Femur (tissue), 1 donor: Measurements from ENCODE around the gene MAP3K5.
A peak's percentile ranks its signal among the peaks of the same experiment; 100 is the strongest.

ENCODE experiments used
- DNase-seq: peaks from one replicate; pipeline ENCODE4 v3.0.0-alpha.2; 2017

MAP3K5 gene

GRCh38 chr6:136742125-136742524 lies 50.2 kb downstream of the MAP3K5 start:
- no peak for DNase-seq

DNA sequence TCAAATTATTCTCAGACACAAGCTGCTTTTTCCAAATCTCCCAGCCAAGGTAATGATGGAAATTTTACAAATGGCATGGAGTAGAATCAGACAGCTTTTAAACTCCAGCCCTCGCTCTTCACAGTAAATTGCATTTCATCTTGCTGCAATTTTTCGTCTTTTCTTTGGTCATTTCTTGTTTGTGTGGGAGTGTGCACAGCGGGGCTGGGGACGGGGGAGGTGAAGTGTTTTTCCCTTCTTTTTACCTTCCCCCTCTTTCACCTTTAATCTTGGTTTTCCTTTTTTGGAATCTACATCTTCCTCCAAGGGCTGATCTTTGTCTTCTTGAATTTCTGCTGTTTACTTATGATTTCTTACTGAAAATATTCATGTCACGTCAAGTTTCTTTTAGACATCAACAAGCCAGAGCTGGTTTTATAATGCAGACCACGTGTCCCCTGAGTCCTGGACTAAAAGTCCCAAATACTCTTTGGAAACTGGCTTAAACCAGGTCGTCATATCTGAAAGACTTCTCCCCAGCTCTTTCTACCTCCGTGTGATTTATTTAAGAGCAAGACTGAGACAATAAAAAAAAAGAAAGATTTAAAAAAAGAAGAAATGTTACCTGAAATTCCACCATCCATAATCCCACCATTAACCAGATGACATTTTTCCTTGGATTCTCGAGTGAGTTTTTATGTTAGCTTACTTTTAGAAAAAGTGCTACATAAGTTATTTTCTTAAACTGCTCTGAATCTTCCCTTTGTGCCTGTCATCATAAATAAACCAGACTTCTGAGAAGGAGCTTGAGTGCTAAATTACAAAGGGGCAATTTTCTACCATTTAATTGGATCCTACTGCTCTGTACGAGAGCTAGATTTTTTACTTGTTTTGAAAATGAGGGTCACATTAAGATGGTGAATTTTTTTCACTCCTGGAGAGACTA lies 52.0 kb downstream of the MAP3K5 start:
- DNase-seq, result no peak

DNA sequence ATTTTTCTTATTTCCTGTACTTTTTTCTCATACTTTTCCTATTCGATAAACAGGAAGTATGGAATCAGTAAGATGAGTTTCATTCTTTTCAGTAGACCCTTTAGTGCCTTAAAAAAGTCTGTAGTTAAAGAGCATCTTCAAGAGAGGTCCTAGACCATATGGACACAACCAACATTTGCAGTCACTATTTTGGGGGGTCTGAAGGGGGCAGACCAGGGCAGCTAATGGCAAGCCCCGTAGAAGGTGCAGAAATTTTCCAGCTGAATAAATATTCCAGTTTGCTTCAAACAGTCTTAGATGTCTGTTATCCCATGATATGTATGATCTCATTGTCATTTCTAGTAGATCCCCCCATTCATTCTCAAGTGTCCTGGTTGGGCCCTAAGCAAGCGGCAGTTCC lies 52.8 kb downstream of the MAP3K5 start:
- DNase-seq, result no peak

GRCh38 chr6:136739071-136739470 lies 53.2 kb downstream of the MAP3K5 start:
- DNase-seq, result no peak

GRCh38 chr6:136738692-136739057 lies 53.6 kb downstream of the MAP3K5 start:
- DNase-seq, result no peak

- peak; percentile 32 for DNase-seq
Measured at GRCh38 chr6:136737871-136738691, 54.2 kb downstream of the MAP3K5 start.

GRCh38 chr6:136737374-136737844 lies 54.9 kb downstream of the MAP3K5 start:
- DNase-seq, result no peak

GRCh38 chr6:136736281-136736960 lies 55.9 kb downstream of the MAP3K5 start:
- no peak for DNase-seq

- DNase-seq, result no peak
Measured at GRCh38 chr6:136734977-136735376, 57.3 kb downstream of the MAP3K5 start.

DNA sequence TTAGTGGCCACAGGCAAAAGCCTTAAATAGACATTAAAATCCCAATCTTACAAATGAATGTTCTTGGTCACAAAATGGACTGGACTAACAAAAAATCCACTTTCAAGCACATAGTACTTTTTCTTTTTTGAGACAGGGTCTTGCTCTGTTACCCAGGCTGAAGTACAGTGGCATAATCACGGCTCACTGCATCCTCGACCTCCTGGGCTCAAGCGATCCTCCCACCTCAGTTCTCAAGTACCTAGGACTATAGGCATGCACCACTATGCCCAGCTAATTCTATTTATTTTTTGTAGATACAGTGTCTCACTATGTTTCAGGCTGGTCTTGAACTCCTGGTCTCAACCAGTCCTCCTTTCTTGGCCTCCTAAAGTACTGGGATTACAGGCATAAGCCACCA lies 59.4 kb downstream of the MAP3K5 start:
- DNase-seq, result no peak

GRCh38 chr6:136729832-136730231 lies 62.4 kb downstream of the MAP3K5 start:
- no peak for DNase-seq

- DNase-seq, result no peak
Measured at GRCh38 chr6:136728976-136729515, 63.2 kb downstream of the MAP3K5 start.

DNA sequence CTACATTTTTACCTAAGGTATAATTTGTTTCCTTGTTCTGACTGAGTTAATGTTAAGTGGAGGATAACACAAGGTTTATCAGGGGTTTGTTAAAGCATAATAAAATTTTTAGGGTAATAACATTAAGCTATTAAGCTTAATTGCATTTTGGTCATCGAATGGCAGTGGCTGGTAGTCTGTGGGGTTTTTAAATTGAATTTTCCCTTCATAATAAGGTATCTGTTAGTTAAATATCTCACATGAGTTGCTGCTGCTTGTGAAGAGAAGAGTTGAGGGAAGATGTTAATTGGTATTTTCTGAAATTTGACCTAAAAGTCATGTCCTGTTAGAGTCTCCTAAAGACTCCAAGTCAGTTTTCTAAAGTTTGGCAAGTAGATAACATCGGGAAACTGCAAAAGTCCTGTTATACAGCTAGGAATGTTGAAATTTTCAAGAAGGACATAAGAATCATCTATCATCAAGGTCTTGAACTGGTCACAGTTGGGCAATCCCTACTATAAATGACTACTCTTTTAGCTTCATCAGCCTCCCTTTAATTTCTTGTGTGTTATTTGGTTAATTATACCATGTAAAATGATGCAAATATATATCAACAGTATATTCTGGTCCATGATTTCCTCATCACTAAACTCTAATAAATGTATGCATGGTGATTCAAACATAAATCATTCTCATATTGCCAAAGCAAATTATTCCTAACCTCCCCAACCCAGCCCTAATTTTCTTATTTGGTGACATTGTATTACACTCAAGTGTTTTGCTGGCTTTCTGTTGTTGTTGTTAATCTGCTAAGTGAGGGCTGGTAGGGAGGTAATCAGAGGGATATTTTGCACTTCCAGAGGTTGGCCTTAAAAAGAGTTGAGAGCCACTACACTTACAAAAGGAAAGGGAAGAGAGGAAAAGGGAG lies 64.0 kb downstream of the MAP3K5 start:
- no peak for DNase-seq

GRCh38 chr6:136726837-136727557 lies 65.3 kb downstream of the MAP3K5 start:
- no peak for DNase-seq

DNA sequence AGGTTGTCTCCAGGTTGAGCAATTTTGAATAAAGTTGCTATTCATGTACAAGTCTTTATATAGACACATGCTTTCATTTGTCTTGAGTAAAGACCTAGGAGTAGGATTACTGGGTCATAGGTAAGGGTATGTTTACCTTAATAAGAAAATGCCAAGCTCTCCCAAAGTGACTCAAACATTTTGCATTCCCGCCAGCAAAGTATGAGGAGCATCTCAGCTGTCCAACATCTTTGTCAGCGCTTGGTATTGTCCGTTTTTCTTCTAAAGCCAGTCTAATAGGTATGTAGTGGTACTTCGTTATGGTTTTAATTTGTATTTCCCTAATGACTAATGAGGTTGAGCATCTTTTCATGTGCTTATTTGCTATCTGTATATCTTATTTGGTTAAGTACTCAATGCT lies 67.2 kb downstream of the MAP3K5 start:
- DNase-seq, result no peak

GRCh38 chr6:136723780-136724179 lies 68.5 kb downstream of the MAP3K5 start:
- DNase-seq, result no peak

DNA sequence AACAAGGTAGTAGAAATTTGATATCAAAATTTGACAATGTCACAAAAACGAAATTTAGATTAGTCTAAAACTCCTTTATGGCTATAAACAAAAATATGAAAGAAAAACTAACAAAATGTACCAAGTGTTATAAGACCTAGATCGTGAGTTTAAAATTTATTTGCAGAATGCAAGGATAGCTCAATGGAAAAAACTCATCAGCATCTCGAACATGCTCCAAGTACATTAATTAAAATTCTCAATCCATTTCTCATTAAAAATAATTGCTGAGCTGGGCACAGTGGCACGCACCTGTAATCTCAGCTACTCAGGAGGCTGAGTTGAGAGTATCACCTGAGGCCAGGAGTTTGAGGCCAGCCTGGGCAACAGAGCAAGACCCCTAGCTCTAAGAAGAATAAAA lies 70.8 kb downstream of the MAP3K5 start:
- no peak for DNase-seq

GRCh38 chr6:136720045-136720770 lies 72.1 kb downstream of the MAP3K5 start:
- DNase-seq, result no peak

- no peak for DNase-seq
Measured at GRCh38 chr6:136719280-136720044, 72.8 kb downstream of the MAP3K5 start.

DNA sequence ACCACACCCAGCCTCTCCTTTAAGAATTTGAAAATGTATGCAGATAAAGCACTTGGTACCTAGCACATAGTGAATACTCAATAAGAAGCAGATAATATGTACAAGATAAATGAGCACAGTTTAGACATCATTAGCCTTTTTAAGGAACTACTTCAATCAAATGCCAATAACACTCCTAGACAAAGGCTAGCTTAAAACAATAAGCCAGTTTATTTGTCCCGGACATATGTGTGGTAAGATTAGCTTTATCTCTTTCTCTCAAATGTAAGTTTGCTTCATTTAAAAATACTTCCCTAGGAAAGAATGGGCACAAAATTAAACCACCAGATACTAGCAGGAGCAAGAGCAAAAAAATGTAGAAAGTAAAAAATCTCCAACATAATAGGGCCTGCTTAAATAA lies 73.8 kb downstream of the MAP3K5 start:
- no peak for DNase-seq
